Common myeloid progenitor, CD34-positive (primary cell): Measurements from ENCODE around the gene MASTL.
"Not testable (repeated sequence)": the region's sequence is repeated elsewhere in the genome, so short reads cannot be mapped to it uniquely, and the experiment has no call there.

Source experiments
- CTCF ChIA-PET: fragments of 350-600 bp; sonication (Branson Sonifier 250); formaldehyde crosslinking; loops from one replicate; lab custom pipeline; 2021; ENCODE audit warnings: antibody characterized with exemption; lab: Charles Lee
- POLR2A ChIA-PET: fragments of 350-600 bp; sonication (Branson Sonifier 250); formaldehyde crosslinking; loops from one replicate; lab custom pipeline; 2021; ENCODE audit warnings: antibody characterized with exemption; lab: Charles Lee
- DNase-seq, 3 donors: peaks; one replicate each; pipeline versions ENCODE4 v3.0.0 to v3.0.0-alpha.2; 2013
- H3K27ac ChIP-seq, 2 experiments: 1 replicate in 1 of 2; 2 replicates in 1 of 2; pipeline ENCODE4 v1.7.0; 2013; ENCODE audit warnings: inconsistent platforms in 2 of 2, low read length in 2 of 2, mild to moderate bottlenecking in 2 of 2, low read depth in 1 of 2, moderate library complexity in 1 of 2; ENCODE audit not compliant: severe bottlenecking in 2 of 2, insufficient read depth in 1 of 2, poor library complexity in 1 of 2
- H3K27me3 ChIP-seq, 5 experiments: replicated peaks in 2 of 5; 1 replicate in 3 of 5; 2 replicates in 2 of 5; pipeline versions ENCODE4 v1.6.1 to v1.7.0; 2013; ENCODE audit warnings: low read length in 4 of 5, mild to moderate bottlenecking in 2 of 5, moderate library complexity in 2 of 5, inconsistent platforms in 1 of 5; ENCODE audit not compliant: insufficient read depth in 5 of 5, control insufficient read depth in 4 of 5
- H3K36me3 ChIP-seq, 4 experiments: 1 replicate in 2 of 4; 2 replicates in 2 of 4; pipeline versions ENCODE4 v1.6.1 to v1.7.0; 2013; ENCODE audit warnings: low read length in 3 of 4, control low read depth in 1 of 4, mild to moderate bottlenecking in 1 of 4; ENCODE audit not compliant: control insufficient read depth in 4 of 4, insufficient read depth in 4 of 4
- H3K4me1 ChIP-seq, 4 experiments: 1 replicate in 3 of 4; 2 replicates in 1 of 4; pipeline versions ENCODE4 v1.6.1 to v1.7.1; 2013; ENCODE audit warnings: low read length in 3 of 4, mild to moderate bottlenecking in 3 of 4, control low read depth in 1 of 4, inconsistent platforms in 1 of 4, moderate library complexity in 1 of 4; ENCODE audit not compliant: control insufficient read depth in 4 of 4, insufficient read depth in 4 of 4; ENCODE audit errors: control extremely low read depth in 1 of 4
- H3K4me3 ChIP-seq, 7 experiments: 1 replicate in 4 of 7; 2 replicates in 3 of 7; pipeline versions ENCODE4 v1.5.1 to v1.7.0; 2013; ENCODE audit warnings: mild to moderate bottlenecking in 7 of 7, low read length in 6 of 7, moderate library complexity in 6 of 7, inconsistent platforms in 2 of 7, low read depth in 2 of 7, control low read depth in 1 of 7; ENCODE audit not compliant: insufficient read depth in 4 of 7, control insufficient read depth in 1 of 7; ENCODE audit errors: extremely low read depth in 1 of 7
- H3K9me3 ChIP-seq, 5 experiments: 1 replicate in 4 of 5; 2 replicates in 1 of 5; pipeline versions ENCODE4 v1.6.1 to v1.7.1; 2013; ENCODE audit warnings: low read length in 4 of 5, mild to moderate bottlenecking in 2 of 5, inconsistent platforms in 1 of 5, low read depth in 1 of 5, moderate library complexity in 1 of 5; ENCODE audit not compliant: control insufficient read depth in 4 of 5, insufficient read depth in 2 of 5; ENCODE audit errors: control extremely low read depth in 1 of 5
- WGBS: methylation state at CpG from one replicate; pipeline ENCODE4 v1.1.5; 2013; ENCODE audit not compliant: insufficient coverage; 5-methylcytosine and 5-hydroxymethylcytosine counted together

MASTL gene

GRCh38 chr10:27150261-27150660 is 4.9 kb upstream of the MASTL start:
- ChIA-PET POLR2A (no interaction called here), CTCF (no interaction called here)
- WGBS: no CpG with 5 or more reads among the region's 1 CpG
- Histone ChIP-seq H3K9me3 (no peaks in the 10 kb centered on the region), H3K27ac (no peak overlapping the region), H3K4me3 (peak overlapping the region in 1 of 7 experiments; percentile 5), H3K27me3 (no peaks in the 10 kb centered on the region), H3K4me1 (peaks cover 7 to 20% (median 16%) of the 10 kb centered on the region in 4 experiments), H3K36me3 (peaks cover 7 to 36% (median 23%) of the 10 kb centered on the region in 4 experiments)
- DNase-seq: no peak

GRCh38 chr10:27152687-27153086 is 2.5 kb upstream of the MASTL start:
- Histone ChIP-seq H3K36me3 (peaks cover 0 to 14% (median 7%) of the 10 kb centered on the region in 4 experiments), H3K9me3 (no peaks in the 10 kb centered on the region), H3K27me3 (no peaks in the 10 kb centered on the region), H3K4me1 (peaks cover 11 to 35% (median 25%) of the 10 kb centered on the region in 4 experiments), H3K4me3 (peak overlapping the region in 6 of 7 experiments; percentile 97 to 100 (median 99)), H3K27ac (no peak overlapping the region)
- ChIA-PET POLR2A (interaction anchor here (1.8 kb wide), 1 partner anchor 90 kb away, joined by 7 read pairs; no protein-coding TSS in a partner anchor), CTCF (no interaction called here)
- no peak for DNase-seq

- H3K9me3 ChIP-seq: no peaks in the 10 kb centered on the region
- H3K4me1 ChIP-seq: peaks cover 11 to 39% (median 24%) of the 10 kb centered on the region in 4 experiments
- POLR2A ChIA-PET: interaction anchor here (1.1 to 1.8 kb wide), 3 partner anchors 17 to 89 kb away, joined by 3 to 7 read pairs (median 3); no protein-coding TSS in a partner anchor
- no peaks in the 10 kb centered on the region for H3K27me3 ChIP-seq
- 0% methylated on average over 1 of the region's 6 CpGs for WGBS
- H3K4me3 ChIP-seq: peak overlapping the region; percentile 97 to 100 (median 99)
- peaks cover 0 to 10% (median under 1%) of the 10 kb centered on the region in 4 experiments for H3K36me3 ChIP-seq
- CTCF ChIA-PET: interaction anchor here (0.9 kb wide), 1 partner anchor 11 kb away, joined by 4 read pairs; no protein-coding TSS in a partner anchor
- DNase-seq: no peak
- peak overlapping the region; percentile 99 for H3K27ac ChIP-seq
Measured at GRCh38 chr10:27153329-27153728, 1.8 kb upstream of the MASTL start.

- ChIA-PET POLR2A (interaction anchor here (0.6 to 1.8 kb wide), 5 partner anchors 18 to 1269 kb away, joined by 3 to 7 read pairs (median 3); partner anchors contain the start of gene ACBD5), CTCF (interaction anchor here (0.9 to 1.2 kb wide), 3 partner anchors 10 to 89 kb away, joined by 3 to 6 read pairs (median 4); no protein-coding TSS in a partner anchor)
Measured at GRCh38 chr10:27153845-27154193, 1.3 kb upstream of the MASTL start.

GRCh38 chr10:27156566-27156965 is 1.4 kb downstream of the MASTL start:
- not testable (repeated sequence) for DNase-seq, H3K9me3 ChIP-seq, H3K27me3 ChIP-seq
- peak overlapping the region; percentile 85 to 99 for H3K27ac ChIP-seq
- peaks cover 11 to 39% (median 24%) of the 10 kb centered on the region in 4 experiments for H3K4me1 ChIP-seq
- 91% methylated on average over 12 of the region's 17 CpGs for WGBS
- ChIA-PET CTCF (interaction anchor here (1.4 kb wide), 1 partner anchor 13 kb away, joined by 3 read pairs; no protein-coding TSS in a partner anchor), POLR2A (interaction anchor here (0.6 kb wide), 1 partner anchor 39 kb away, joined by 7 read pairs; no protein-coding TSS in a partner anchor)
- H3K36me3 ChIP-seq: peaks cover 2 to 17% (median 10%) of the 10 kb centered on the region in 4 experiments
- peak overlapping the region in 6 of 7 experiments; percentile 97 to 100 (median 99) for H3K4me3 ChIP-seq

More at GRCh38 chr10:27153845-27154193, 1.3 kb upstream of the MASTL start:
- H3K4me3 ChIP-seq: peak overlapping the region; percentile 97 to 100 (median 99)
- H3K36me3 ChIP-seq: peaks cover 0 to 10% (median 3%) of the 10 kb centered on the region in 4 experiments
- H3K4me1 ChIP-seq: peaks cover 11 to 39% (median 24%) of the 10 kb centered on the region in 4 experiments
- under 1% methylated on average over 17 of the region's 18 CpGs for WGBS
- DNase-seq: no peak
- H3K9me3 ChIP-seq: no peaks in the 10 kb centered on the region
- H3K27ac ChIP-seq: peak overlapping the region; percentile 99
- no peaks in the 10 kb centered on the region for H3K27me3 ChIP-seq

- ChIA-PET POLR2A (no interaction called here), CTCF (interaction anchor here (1.4 kb wide), 1 partner anchor 12 kb away, joined by 3 read pairs; no protein-coding TSS in a partner anchor)
- Histone ChIP-seq H3K9me3 (no peaks in the 10 kb centered on the region), H3K27ac (no peak overlapping the region), H3K27me3 (no peaks in the 10 kb centered on the region), H3K36me3 (peaks cover 2 to 20% (median 11%) of the 10 kb centered on the region in 4 experiments), H3K4me3 (peak overlapping the region in 2 of 7 experiments; percentile 16 to 99), H3K4me1 (peaks cover 11 to 37% (median 24%) of the 10 kb centered on the region in 4 experiments)
- no peak for DNase-seq
- WGBS: no CpG with 5 or more reads among the region's 2 CpGs
Measured at GRCh38 chr10:27157150-27157549, 2.0 kb downstream of the MASTL start.

GRCh38 chr10:27158421-27158820 is 3.3 kb downstream of the MASTL start:
- Histone ChIP-seq H3K36me3 (peaks cover 2 to 20% (median 12%) of the 10 kb centered on the region in 4 experiments), H3K27ac (no peak overlapping the region), H3K4me1 (peaks cover 2 to 25% (median 16%) of the 10 kb centered on the region in 4 experiments), H3K9me3 (no peaks in the 10 kb centered on the region), H3K27me3 (no peaks in the 10 kb centered on the region), H3K4me3 (no peak overlapping the region)
- ChIA-PET POLR2A (no interaction called here), CTCF (interaction anchor here (0.6 kb wide), 1 partner anchor 23 kb away, joined by 3 read pairs; no protein-coding TSS in a partner anchor)
- DNase-seq: no peak
